K562 (cell line): Measurements from ENCODE around the gene LRP2. TPM values are rescaled to one million over a fixed set of nuclear protein-coding genes. Genes with fewer than 3 reads are reported as not detected.

Experiments
- ATAC-seq: fragments of 200-7000 bp; cut with Tn5 transposase; 3 replicates; pipeline ENCODE4 v1.9.1; 2020; ENCODE audit warnings: moderate library complexity
- BruUV-seq: library from RNA; stranded (reverse); fragments of 400-500 nt; replicated peaks from 2 replicates; lab custom pipeline; 2021; lab: Mats Ljungman, UMichigan
- CTCF ChIA-PET: fragments of 300-600 bp; formaldehyde crosslinking; extraction: SDS; loops from one replicate; lab custom pipeline; 2021; ENCODE audit warnings: low intra/inter-chr PET ratio; lab: Yijun Ruan, JAX
- POLR2A ChIA-PET: fragments of 300-600, 350-650 bp; sonication (Branson Sonifier 250); formaldehyde crosslinking; extraction: SDS; loops from one replicate; lab custom pipeline; 2021; ENCODE audit warnings: antibody characterized with exemption, inconsistent platforms; lab: Yijun Ruan, JAX
- DNase-seq, 4 experiments: peaks; one replicate each; pipeline versions ENCODE4 v3.0.0 to v3.0.0-alpha.2; 2011 to 2018; ENCODE audit warnings: low spot score in 3 of 4, mixed read lengths in 3 of 4; ENCODE audit errors: extremely low read depth in 1 of 4
- FAIRE-seq: peaks from 2 replicates; lab custom pipeline; 2011; peaks lifted over from hg19 to GRCh38; lab: Jason Lieb, UNC
- H2AFZ ChIP-seq: 2 replicates; pipeline ENCODE4 v1.6.0; 2011; ENCODE audit warnings: low read depth, low read length, control low read depth, inconsistent platforms
- H3K27ac ChIP-seq: fragments of 200-600 bp; 3 replicates; pipeline ENCODE4 v1.8.0; 2011; ENCODE audit warnings: low read depth, mild to moderate bottlenecking, control low read depth, inconsistent platforms, low read length, moderate library complexity, mixed read lengths; ENCODE audit errors: extremely low read depth
- H3K27me3 ChIP-seq, 2 experiments: fragments of 300-600 bp in 1 of 2; 2 replicates in 1 of 2; 3 replicates in 1 of 2; pipeline versions ENCODE4 v1.6.0 to v1.8.0; 2011; ENCODE audit warnings: inconsistent platforms in 2 of 2, low read length in 2 of 2, mild to moderate bottlenecking in 1 of 2, mixed read lengths in 1 of 2, moderate library complexity in 1 of 2; ENCODE audit not compliant: control insufficient read depth in 2 of 2, insufficient read depth in 2 of 2
- H3K36me3 ChIP-seq: fragments of 300-600 bp; 3 replicates; pipeline ENCODE4 v1.8.0; 2011; ENCODE audit warnings: mild to moderate bottlenecking, low read length, inconsistent platforms; ENCODE audit not compliant: control insufficient read depth, insufficient read depth
- H3K4me1 ChIP-seq, 2 experiments: fragments of 200-600 bp in 1 of 2; replicated peaks in 1 of 2; 2 replicates in 1 of 2; 3 replicates in 1 of 2; pipeline versions ENCODE4 v1.5.1 to v1.8.0; 2011; ENCODE audit warnings: inconsistent platforms in 2 of 2, low read length in 2 of 2, mild to moderate bottlenecking in 1 of 2, mixed read lengths in 1 of 2, moderate library complexity in 1 of 2; ENCODE audit not compliant: control insufficient read depth in 2 of 2, insufficient read depth in 2 of 2
- H3K4me2 ChIP-seq: 2 replicates; pipeline ENCODE4 v1.6.1; 2011; ENCODE audit warnings: low read length, control low read depth, inconsistent platforms, mixed read lengths; ENCODE audit not compliant: insufficient read depth
- H3K4me3 ChIP-seq: fragments of 200-600 bp; sonication (generic), shearing (Covaris generic); 2 replicates; pipeline ENCODE4 v1.5.1; 2016; ENCODE audit warnings: control low read depth, inconsistent platforms
- H3K79me2 ChIP-seq: fragments of 200-600 bp; 3 replicates; pipeline ENCODE4 v1.8.0; 2011; ENCODE audit warnings: low read length, inconsistent platforms; ENCODE audit not compliant: control insufficient read depth, insufficient read depth
- H3K9ac ChIP-seq, 2 experiments: 2 replicates each; pipeline versions ENCODE4 v1.6.0 to v1.6.1; 2011; ENCODE audit warnings: low read depth in 2 of 2, low read length in 2 of 2, control low read depth in 1 of 2, inconsistent platforms in 1 of 2, mild to moderate bottlenecking in 1 of 2, mixed read lengths in 1 of 2; ENCODE audit not compliant: insufficient read depth in 1 of 2
- H3K9me1 ChIP-seq: one replicate; pipeline ENCODE4 v1.6.0; 2011; ENCODE audit warnings: inconsistent platforms, mild to moderate bottlenecking, low read length, moderate library complexity; ENCODE audit not compliant: control insufficient read depth, insufficient read depth
- H3K9me3 ChIP-seq: replicated peaks from 2 replicates; pipeline ENCODE4 v1.5.1; 2011; ENCODE audit warnings: low read depth, low read length, inconsistent platforms; ENCODE audit not compliant: control insufficient read depth, insufficient read depth
- H4K20me1 ChIP-seq: replicated peaks from 2 replicates; pipeline ENCODE4 v1.6.1; 2011; ENCODE audit warnings: low read length, inconsistent platforms, mixed read lengths; ENCODE audit not compliant: control insufficient read depth, insufficient read depth
- ATF1 ChIP-seq, 2 experiments: fragments of 450-650 bp in 1 of 2; IDR thresholded peaks; 2 replicates each; pipeline ENCODE4 v1.6.1; 2016; ENCODE audit warnings: missing compliant biosample characterization in 1 of 2, missing genetic modification characterization in 1 of 2
- CREBBP ChIP-seq: IDR thresholded peaks from one replicate; pipeline ENCODE4 v1.6.1; 2012; ENCODE audit warnings: low read depth, mild to moderate bottlenecking, control low read depth, inconsistent platforms, low read length
- ESRRA ChIP-seq: fragments of 450-650 bp; IDR thresholded peaks from 2 replicates; pipeline ENCODE4 v1.6.1; 2014; ENCODE audit warnings: low read depth, mild to moderate bottlenecking, moderate library complexity, borderline replicate concordance
- HINFP ChIP-seq: fragments of 450-650 bp; conservative IDR thresholded peaks from 2 replicates; pipeline ENCODE4 v1.6.1; 2016; ENCODE audit warnings: missing genetic modification characterization, low read depth, mild to moderate bottlenecking, control low read depth, missing compliant biosample characterization
- ID3 ChIP-seq, 2 experiments: fragments of 250-450 bp in 1 of 2; fragments of 450-650 bp in 1 of 2; sonication (Bioruptor Pico) in 1 of 2; IDR thresholded peaks; 2 replicates each; pipeline versions ENCODE4 v1.6.1 to v1.8.0; 2016 to 2021; ENCODE audit warnings: mild to moderate bottlenecking in 2 of 2, moderate library complexity in 2 of 2, missing compliant biosample characterization in 1 of 2, missing genetic modification characterization in 1 of 2
- NFRKB ChIP-seq: fragments of 450-650 bp; IDR thresholded peaks from 2 replicates; pipeline ENCODE4 v1.6.1; 2016; ENCODE audit warnings: low read depth
- PPARD ChIP-seq: fragments of 250-450 bp; sonication (Bioruptor Pico); IDR thresholded peaks from 2 replicates; pipeline ENCODE4 v1.8.0; 2022; ENCODE audit warnings: inconsistent platforms, mild to moderate bottlenecking, moderate library complexity
- PTRF ChIP-seq: fragments of 450-650 bp; IDR thresholded peaks from 2 replicates; pipeline ENCODE4 v1.6.1; 2016; ENCODE audit warnings: mild to moderate bottlenecking, missing genetic modification characterization, missing compliant biosample characterization
- RCOR1 ChIP-seq, 2 experiments: IDR thresholded peaks; 2 replicates each; pipeline ENCODE4 v1.6.1; 2012; ENCODE audit warnings: low read depth in 2 of 2, low read length in 2 of 2, borderline replicate concordance in 1 of 2, improper control_type of control experiment in 1 of 2
- SMARCB1 ChIP-seq: IDR thresholded peaks from 2 replicates; pipeline ENCODE4 v1.6.1; 2011; ENCODE audit warnings: improper control_type of control experiment, low read depth; ENCODE audit not compliant: insufficient read length
- TBP ChIP-seq: optimal IDR thresholded peaks from 2 replicates; pipeline ENCODE3; 2011; ENCODE audit warnings: low read depth, low read length, improper control_type of control experiment
- THRB ChIP-seq: fragments of 450-650 bp; formaldehyde crosslinking; conservative IDR thresholded peaks from 2 replicates; pipeline ENCODE4 v1.4.0; 2022; ENCODE audit warnings: mild to moderate bottlenecking, missing genetic modification characterization
- ZNF785 ChIP-seq: fragments of 250-450 bp; sonication (Bioruptor Pico); IDR thresholded peaks from 2 replicates; pipeline ENCODE4 v1.4.0; 2020; ENCODE audit warnings: mild to moderate bottlenecking
- WGBS: fragments of 100-300 bp; shearing (Covaris generic); methylation state at CpG from one replicate; pipeline ENCODE4 v1.1.6; 2016; ENCODE audit warnings: low coverage, mixed read lengths; ENCODE audit not compliant: insufficient coverage; ENCODE audit errors: missing lambda C conversion rate; 5-methylcytosine and 5-hydroxymethylcytosine counted together
- in situ Hi-C: fragments of 300-500 bp; cut with MboI; formaldehyde crosslinking; loops from 4 replicates; pipeline ENCODE4 v1.15.0; 2018; ENCODE audit warnings: inconsistent platforms, mixed read lengths
- intact Hi-C: fragments of 100-400 bp; cut with micrococcal nuclease; formaldehyde crosslinking; loops from 2 replicates; pipeline ENCODE4 v1.14.2; 2022
- polyA plus RNA-seq, 8 experiments: library from polyadenylated mRNA; depleted of rRNA in 4 of 8; stranded (reverse) in 5 of 8; unstranded in 3 of 8; fragments of >200 nt; fragmentation: Nextera tagmentation in 2 of 8; fragmentation: Illumina TruSeq in 1 of 8; extraction: Ambion mirVana in 2 of 8; extraction: Trizol in 1 of 8; gene quantifications; 2 replicates each; pipeline versions ENCODE4 v1.2.1 to v1.2.3, GENCODE V29; 2011 to 2014; ENCODE audit warnings: inconsistent platforms in 1 of 8, missing spikeins in 1 of 8
- total RNA-seq, 7 experiments: library from RNA; depleted of rRNA in 6 of 7; stranded (reverse); fragments of >200 nt in 6 of 7; fragmentation: Illumina TruSeq in 2 of 7; extraction: Trizol in 2 of 7; gene quantifications; 2 replicates each; pipeline versions ENCODE4 v1.2.1 to v1.2.3, GENCODE V29; 2011 to 2021; ENCODE audit warnings: low replicate concordance in 1 of 7
- TF ChIP-seq, protein P1 (sequence below): fragments of 450-650 bp; formaldehyde crosslinking; IDR thresholded peaks from 2 replicates; pipeline ENCODE4 v1.4.0; 2022; ENCODE audit warnings: mild to moderate bottlenecking, moderate library complexity
- TF ChIP-seq, protein P2 (sequence below), 2 experiments: fragments of 450-650 bp in 1 of 2; sonication (generic) in 1 of 2; formaldehyde crosslinking in 1 of 2; IDR thresholded peaks in 1 of 2; conservative IDR thresholded peaks in 1 of 2; 2 replicates each; pipeline versions ENCODE4 v1.6.1 to v1.8.1; 2016 to 2023; ENCODE audit warnings: mild to moderate bottlenecking in 2 of 2, moderate library complexity in 2 of 2, inconsistent platforms in 1 of 2, missing genetic modification reagents in 1 of 2
- TF ChIP-seq, protein P3 (sequence below): sonication (generic); formaldehyde crosslinking; IDR thresholded peaks from 2 replicates; pipeline ENCODE4 v1.8.1; 2023; ENCODE audit warnings: mild to moderate bottlenecking, missing genetic modification reagents

LRP2 gene
- total and polyA plus RNA-seq, 9 of the 15 experiments (the other 6 are each of a cell fraction or from before 2014, with no cell fraction given) = 0.04 to 0.18 (median 0.11) TPM; not detected in 1

DNA sequence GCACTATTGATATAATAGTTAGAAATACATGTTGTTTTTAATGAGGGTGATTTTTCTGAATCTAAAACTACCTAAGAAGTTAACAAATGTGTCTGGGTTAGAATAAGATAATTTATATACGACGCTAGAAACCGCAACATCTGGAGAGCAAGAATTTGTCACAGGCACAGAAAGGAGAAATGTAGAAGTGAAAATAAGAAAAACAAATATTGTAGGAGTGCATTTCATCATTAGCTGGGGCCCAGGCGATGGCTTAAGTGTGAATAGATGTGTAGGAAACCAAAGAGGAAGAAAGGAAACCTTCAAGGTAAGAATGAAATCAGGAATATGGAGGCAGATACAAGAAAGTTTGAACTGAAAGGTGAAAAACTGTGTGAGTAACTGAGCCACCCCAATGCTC lies 90.3 kb downstream of the LRP2 start:
- Histone ChIP-seq H3K79me2 (no peaks in the 10 kb centered on the region), H3K9ac (no peak overlapping the region), H4K20me1 (no peaks in the 10 kb centered on the region), H3K36me3 (no peaks in the 10 kb centered on the region), H3K4me3 (no peak overlapping the region), H3K4me2 (no peak overlapping the region), H3K9me3 (no peaks in the 10 kb centered on the region), H3K27ac (no peak overlapping the region), H2AFZ (no peak overlapping the region), H3K4me1 (no peaks in the 10 kb centered on the region), H3K9me1 (no peaks in the 10 kb centered on the region), H3K27me3 (peaks cover 0 to 11% of the 10 kb centered on the region in 2 experiments; a peak in 4 of 5 replicates)
- ATAC-seq (no peak), DNase-seq (no peak), FAIRE-seq (no peak)
- CTCF ChIA-PET = no interaction called here
- no TSS peak for BruUV-seq
- in situ Hi-C loops (no loop called here), intact Hi-C loops (no loop called here)
- 26% methylated on average over 4 of the region's 4 CpGs for WGBS
- POLR2A ChIA-PET = no interaction called here
- TF ChIP-seq ZNF785 (CRISPR knock-in tag) (no peak), CREBBP (no peak), SMARCB1 (no peak), NFRKB (no peak), RCOR1 (IDR thresholded peaks at IDR 0.05; ENCODE audit: borderline replicate concordance in 1 of 2, low read depth in 2 of 2, low read length in 2 of 2) (no peak), ID3 (CRISPR knock-in tag; IDR thresholded peaks at IDR 0.05) (no peak), ID3 (tag; IDR thresholded peaks at IDR 0.05) (no peak), PPARD (CRISPR knock-in tag) (no peak), ESRRA (no peak), THRB (CRISPR knock-in tag) (no peak), PTRF (tag) (no peak), HINFP (no peak), ATF1 (CRISPR knock-in tag; IDR thresholded peaks at IDR 0.05) (no peak), ATF1 (tag; IDR thresholded peaks at IDR 0.05) (no peak), TBP (no peak)
- TF ChIP-seq, protein P1, sequence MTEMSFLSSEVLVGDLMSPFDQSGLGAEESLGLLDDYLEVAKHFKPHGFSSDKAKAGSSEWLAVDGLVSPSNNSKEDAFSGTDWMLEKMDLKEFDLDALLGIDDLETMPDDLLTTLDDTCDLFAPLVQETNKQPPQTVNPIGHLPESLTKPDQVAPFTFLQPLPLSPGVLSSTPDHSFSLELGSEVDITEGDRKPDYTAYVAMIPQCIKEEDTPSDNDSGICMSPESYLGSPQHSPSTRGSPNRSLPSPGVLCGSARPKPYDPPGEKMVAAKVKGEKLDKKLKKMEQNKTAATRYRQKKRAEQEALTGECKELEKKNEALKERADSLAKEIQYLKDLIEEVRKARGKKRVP (CRISPR knock-in tag) = no peak
- TF ChIP-seq, protein P2, sequence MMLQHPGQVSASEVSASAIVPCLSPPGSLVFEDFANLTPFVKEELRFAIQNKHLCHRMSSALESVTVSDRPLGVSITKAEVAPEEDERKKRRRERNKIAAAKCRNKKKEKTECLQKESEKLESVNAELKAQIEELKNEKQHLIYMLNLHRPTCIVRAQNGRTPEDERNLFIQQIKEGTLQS (IDR thresholded peaks at IDR 0.05) = no peak
- TF ChIP-seq, protein P2 (CRISPR knock-in tag; conservative IDR thresholded peaks at IDR 0.05) = no peak
- TF ChIP-seq, protein P3, sequence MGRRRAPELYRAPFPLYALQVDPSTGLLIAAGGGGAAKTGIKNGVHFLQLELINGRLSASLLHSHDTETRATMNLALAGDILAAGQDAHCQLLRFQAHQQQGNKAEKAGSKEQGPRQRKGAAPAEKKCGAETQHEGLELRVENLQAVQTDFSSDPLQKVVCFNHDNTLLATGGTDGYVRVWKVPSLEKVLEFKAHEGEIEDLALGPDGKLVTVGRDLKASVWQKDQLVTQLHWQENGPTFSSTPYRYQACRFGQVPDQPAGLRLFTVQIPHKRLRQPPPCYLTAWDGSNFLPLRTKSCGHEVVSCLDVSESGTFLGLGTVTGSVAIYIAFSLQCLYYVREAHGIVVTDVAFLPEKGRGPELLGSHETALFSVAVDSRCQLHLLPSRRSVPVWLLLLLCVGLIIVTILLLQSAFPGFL = no peak
